Stimulated activated CD4-positive, alpha-beta T cell treated with anti-CD3 and anti-CD28 coated beads, TNF-alpha, amount 100 ng/mL, for 48 hours (primary cell): Measurements from ENCODE around the gene C19orf12.

Experiments used
- DNase-seq, 3 donors: peaks; one replicate each; pipeline ENCODE4 v3.0.0-alpha.2; 2020; ENCODE audit warnings: low read depth in 3 of 3

C19orf12 gene

DNA sequence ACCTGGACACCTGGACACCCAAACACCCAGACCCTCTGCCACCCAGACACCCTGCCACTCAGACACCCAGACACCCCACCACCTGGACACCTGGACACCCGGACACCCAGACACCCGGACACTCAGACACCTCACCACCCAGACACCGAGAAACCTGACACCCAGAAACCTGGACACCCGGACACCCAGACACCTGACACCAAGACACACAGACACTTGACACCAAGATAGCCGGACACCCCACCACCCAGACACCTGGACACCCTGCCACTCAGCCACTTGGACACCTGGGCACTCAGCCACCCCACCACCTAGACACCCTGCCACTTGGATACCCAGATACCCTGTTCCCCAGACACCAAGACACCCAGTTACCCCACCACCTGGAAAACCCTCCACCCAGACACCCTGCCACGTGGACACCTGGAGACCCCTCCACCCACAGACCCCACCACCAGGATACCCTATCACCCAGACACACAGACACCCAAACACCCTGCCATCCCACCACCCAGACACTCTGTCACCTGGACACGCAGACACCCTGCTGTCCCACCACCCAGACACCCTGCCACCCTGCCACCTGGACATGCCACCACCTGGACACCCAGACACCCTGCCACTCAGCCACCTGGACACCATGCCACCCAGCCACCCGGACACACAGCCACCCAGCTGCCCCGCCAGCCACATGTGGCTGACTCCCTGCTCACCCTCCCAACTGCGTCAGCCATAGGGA, 17.4 kb downstream of the C19orf12 start:
- no peak for DNase-seq

DNA sequence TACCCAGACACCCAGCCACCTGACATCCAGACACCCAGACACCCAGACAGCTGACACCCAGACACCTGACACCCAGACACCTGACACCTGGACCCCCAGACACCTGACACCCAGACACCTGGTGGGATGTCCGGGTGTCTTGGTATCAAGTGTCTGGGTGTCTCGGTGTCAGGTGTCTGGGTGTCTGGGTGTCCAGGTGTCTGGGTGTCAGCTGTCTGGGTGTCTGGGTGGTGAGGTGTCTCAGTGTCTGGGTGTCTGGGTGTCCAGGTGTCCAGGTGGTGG, 18.6 kb downstream of the C19orf12 start:
- DNase-seq, result no peak

DNA sequence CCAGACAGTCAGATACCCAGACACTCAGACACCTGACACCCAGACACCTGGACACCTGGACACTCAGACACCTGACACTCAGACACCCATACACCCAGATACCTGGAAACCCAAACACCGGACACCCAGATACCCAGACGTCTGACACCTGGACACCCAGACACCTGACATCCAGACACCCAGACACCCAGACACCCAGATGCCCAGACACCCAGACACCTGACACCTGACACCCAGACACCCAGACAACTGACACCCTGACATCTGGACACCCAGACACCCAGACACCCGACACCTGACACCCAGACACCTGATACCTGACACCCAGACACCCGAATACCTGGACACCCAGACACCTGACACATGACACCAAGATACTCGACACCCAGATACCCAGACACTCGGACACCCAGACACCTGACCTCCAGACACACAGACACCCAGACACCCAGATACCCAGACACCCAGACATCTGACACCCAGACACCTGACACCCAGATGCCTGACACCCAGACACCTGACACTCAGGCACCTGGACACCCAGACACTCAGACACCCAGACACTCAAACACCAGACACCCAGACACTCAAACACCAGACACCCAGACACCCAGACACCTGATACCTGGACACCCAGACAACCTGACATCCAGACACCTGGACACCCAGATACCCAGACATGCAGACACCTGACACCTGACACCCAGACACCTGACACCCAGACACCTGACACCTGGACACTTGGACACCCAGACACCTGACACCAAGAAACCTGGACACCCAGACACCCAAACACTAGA, 19.1 kb downstream of the C19orf12 start:
- DNase-seq, result no peak

DNA sequence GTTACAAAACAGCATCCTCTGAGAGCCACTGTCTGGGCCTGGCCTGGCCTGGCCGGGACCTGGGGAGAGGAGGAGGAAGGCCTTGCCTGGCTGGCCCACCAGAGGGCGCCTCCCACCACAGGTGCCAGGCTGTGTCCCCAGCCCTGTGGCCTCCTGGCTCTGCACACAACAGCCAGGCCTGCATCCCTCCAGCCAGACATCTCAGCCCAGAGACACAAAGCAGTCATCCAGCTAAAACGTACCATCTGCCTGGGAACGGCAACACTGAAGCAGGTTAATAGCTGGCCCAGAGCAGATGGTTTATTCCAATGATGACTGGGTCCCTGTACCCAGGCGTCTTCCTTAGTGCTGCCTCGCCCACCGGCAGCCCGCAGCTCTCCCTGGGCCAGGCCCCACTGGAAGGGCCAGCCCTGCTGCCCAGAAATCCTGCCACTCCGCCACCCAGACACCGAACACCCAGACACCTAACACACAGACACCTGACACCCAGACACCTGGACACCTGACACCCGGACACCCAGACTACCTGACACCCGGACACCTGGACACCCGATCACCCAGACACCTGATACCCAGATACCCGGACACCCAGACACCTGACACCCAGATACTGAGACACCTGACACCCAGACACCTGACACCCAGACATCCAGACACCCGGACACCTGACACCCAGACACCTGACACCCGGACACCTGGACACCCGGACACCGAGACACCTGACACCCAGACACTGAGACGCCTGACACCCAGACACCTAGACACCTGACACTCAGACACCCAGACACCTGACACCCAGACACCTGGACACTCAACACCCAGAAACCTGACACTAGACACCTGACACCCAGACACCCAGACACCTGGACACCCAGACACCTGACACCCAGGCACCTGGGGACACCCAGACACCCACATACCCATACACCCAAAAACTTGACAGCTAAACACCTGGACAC, 20.1 kb downstream of the C19orf12 start:
- DNase-seq, result peak; percentile 69 to 78 (median 70)

DNA sequence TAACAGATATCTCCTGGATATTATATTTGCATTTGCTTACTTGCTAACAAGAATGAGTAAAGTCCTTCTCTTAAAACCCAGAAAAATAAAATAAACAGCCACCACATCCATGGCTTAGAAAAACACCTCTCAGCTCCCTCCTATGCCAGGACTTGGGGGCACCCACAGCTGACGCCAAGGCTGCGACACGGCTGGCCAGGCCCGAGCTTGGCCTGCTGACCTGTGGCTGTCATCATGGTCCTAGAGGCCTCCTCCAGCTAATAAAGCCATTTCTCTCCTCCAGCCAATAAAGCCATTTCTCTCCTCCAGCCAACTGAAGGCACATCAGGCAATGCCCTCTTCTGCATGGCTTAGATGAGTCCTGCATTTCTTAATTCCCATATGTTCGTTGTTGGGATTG, 20.9 kb downstream of the C19orf12 start:
- no peak for DNase-seq

DNA sequence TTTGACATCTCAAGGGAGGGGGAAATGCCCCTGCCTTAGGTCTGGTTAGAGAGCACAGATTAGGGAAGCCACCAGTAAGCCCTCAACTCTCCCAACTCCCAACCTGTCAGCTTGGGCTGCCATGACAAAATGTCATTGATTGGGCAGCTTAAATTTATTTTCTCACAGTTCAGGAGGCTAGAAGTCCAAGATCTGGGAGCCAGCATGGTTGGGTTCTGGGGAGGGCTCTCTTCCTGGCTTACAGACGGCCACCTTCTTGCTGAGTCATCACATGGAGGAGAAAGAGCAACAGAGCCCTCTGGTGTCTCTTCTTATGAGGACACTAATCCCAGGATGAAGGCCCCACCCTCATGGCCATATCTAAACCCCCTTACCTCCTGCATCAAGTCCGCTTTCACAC, 24.2 kb downstream of the C19orf12 start:
- DNase-seq, result peak in 1 of 3 donors; percentile 34

DNA sequence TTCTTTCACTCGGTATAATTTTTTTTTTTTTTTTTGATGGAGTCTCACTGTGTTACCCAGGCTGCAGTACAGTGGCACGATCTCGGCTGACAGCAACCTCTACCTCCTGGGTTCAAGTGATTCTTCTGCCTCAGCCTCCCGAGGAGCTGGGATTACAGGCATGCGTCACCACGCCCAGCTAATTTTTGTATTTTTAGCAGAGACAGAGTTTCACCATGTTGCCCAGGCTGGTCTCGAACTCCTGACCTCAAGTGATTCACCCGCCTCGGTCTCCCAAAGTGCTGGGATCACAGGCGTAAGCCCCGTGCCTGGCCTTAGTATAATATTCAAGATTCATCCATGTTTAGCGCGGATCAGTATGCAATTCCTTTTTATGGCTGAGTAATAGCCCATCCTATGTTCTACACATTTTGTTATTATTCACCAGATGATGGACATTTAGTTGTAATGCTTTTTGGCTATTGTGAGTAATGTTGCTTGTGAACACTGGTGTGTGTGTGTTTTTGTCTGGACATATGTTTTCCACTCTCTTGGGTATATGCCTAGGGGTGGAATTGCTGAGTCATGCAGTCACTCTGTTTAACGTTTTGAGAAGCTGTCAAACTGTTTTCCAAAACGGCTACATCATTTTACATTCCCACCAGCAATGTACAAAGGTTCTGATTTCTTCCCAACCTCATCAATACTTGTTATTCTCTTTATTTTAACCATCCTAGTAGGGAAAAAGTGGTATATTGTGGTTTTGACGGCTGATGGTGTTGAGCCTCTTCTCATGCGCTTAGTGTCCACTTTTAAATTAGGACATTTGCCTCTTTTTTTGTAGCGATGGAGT, 26.9 kb downstream of the C19orf12 start:
- no peak for DNase-seq

DNA sequence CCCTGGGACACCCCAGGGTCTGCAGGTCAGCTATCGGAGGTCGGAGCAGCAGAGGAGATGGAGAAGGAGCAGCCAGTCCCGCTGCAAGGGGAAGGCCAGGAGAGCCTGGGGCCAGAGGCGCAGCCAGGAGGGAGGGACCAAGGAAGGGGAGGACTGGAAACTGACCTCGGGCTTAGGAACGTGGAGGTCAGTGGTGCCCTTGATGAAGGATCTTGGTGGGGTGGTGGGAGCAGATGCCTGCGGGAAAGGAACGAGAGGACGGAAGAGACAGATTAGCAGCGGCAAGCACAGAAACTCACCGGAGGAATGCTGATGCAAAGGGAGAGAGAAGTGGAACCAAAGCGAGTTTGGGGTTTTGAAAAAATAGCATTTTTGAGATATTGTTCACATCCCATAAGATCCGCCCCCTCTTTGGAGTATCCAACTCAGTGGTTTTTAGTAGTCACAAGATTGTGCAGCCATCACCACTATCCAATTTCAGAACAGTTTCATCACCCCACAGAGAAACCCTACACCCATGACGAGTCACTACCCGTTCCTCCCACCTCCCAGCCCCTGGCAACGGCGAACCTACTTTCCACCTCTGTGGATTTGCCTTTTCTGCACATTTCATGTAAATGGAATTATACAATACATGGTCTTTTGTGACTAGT, 27.7 kb downstream of the C19orf12 start:
- DNase-seq, result peak in 2 of 3 donors; percentile 41 to 65

DNA sequence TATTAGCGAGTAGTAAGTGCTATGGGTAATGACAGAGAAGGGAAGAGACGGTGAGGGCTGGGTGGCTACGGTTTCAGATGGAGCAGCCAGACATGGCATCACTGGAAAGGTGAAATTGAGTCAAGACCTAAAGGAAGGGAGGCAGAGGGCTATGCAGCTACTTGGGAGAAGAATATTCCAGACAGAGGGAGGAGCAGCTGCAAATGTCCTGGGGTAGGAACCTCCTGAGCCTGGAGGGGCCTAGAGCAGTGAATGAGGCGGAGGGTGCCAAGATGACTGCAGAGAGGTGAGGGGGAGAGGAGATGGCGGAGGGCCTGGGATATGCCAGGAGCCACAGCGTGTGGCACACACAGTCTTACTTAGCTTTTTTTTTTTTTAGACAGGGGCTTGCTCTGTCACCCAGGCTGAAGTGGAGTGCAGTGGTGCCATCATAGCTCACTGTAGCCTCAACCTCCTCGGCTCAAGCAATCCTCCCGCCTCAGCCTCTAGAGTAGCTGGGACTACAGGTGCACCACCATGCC, 28.7 kb downstream of the C19orf12 start:
- DNase-seq, result no peak

DNA sequence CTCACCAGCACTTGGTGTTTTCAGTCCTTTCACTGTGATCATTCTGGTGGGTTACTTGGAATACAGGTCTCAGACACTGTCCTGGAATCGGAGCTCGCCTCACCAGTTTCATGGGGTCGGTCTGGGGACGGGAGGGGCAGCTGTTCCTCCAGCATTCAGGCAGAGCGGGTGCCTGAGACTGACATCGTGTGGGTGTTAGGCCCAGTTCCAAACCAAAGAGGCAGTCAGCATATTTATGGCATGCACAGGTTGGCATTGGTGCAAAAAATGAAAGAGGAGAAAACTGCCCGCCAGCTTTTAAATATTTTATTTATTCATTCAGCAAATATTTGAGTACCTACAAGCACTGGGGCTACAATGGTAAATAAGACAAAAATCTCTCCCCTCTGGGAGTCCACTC, 29.7 kb downstream of the C19orf12 start:
- no peak for DNase-seq

DNA sequence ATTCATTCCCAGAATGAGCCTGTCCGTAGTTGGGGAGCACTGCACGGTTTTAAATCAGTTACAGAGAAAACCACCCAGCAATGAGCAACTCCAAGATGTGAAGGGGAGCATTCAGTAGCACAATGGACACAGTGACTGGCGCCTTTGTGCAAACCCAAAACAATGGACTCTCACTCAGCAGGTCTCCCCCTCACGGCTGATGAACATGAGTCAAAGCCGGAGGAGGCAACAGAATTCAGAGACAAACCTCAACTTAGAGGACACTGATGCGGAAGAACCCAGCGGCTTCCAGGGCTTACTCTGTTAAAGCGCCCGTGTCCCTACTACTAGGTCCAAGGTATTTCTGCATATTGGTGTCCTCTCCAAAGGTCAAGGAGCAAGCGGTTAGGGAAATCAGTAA, 32.1 kb downstream of the C19orf12 start:
- DNase-seq, result no peak

DNA sequence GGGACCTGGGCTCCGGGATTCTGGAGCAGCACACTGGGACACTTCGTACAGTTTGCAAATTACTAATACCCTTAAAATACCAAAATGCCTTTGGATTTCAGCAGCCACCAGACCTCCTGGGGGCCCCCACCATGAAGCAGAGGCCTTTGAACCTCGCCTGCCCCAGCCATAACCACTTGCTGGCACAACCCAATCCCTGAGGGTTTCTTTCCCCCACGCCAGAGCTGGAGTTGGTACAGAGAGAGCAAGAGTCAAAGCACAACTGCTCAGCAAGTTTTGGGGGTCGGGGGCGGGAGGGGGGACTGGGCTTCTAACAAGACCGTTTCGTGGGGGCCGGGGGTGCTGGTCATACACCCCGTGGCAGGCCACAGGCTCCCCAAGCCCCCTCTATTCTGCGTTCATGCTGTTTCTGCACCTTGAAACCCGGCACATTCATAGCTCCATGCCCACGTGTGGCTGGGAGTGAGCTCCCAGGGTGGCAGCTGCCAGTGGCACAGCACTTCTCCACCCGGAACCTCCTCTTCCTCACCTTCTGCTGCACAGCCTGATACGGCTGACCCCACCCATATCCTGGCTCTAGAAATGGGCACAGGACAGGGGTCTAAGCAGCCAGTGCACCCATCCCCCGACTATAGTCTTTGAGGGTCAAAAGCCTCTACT, 32.7 kb downstream of the C19orf12 start:
- no peak for DNase-seq

DNA sequence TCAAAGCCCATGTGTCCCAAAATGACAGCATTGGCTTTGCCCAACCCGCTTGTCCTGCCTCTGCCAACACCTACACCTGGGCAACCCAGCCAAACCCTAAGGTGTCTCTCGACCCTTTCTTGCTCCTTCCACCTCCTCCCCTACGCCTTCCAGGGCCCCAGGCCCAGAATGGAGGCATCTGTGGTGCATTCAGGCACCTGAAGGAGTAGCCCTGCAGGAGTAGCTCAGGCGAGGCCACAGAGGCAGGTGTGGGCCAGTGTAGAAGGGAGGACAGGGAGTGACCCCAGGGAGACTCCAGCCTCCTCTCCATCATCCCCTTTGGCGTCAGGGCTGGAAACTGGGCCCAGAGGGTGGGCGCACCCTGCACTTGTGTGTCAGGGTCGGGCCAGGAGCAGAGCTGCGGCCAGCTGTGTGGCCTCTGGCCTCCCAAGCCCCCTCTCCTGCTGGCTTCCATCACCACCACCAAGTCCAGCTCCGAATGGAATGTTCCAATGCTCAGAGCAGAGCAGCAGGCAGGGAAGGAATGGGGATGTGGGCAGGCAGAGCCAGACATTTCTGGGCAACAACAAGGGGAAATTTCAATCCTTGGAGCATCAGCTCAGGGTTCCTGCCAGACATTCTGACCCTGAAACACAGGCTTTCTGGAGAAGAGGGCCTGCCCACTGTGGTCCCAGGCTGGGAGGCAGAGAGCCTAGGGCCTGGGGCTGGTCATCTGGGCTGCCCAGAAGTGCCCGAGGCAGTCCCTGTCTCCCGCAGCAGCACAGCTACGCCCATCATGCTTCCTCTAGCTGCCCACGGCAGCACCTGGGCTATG, 33.4 kb downstream of the C19orf12 start:
- no peak for DNase-seq

DNA sequence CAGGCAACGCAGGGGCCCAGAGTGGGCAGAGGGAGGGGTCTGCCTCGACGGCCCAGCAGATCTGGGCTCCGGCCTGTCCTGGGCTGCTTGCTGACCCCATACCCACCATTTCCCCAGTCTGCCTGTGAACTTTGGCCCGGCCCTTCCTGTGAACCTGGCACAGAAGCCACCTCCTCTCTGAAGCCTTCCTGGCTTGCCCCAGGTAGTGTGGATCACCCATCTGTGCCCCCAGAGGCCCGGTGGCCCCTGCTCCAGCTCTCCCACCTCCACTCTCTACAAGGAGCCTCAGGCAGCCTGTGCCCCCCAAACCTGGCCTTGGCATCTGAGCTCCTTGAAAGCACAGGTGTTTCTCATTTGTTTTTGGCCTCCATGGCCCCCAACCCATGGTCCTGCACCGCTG, 34.1 kb downstream of the C19orf12 start:
- no peak for DNase-seq

DNA sequence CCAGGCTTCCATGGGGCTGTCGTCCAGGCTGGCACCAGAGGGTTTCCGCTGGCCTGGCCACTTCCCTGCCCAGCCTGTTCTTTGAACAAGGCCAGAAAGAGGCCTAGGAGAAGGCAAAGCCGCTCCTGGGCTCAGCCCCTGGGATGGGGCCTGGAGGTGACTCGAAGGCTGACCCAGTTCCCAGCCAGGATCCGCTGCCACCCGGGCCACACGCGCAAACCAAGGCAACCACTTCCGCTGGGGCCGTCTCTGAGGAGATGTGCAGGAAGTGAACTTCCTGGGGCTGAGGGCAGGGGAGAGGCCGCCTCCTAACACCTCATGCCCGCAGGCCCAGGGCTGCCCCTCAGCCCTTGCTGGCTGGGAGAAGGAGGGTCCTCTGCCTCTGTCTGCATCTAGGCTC, 34.6 kb downstream of the C19orf12 start:
- DNase-seq, result peak; percentile 68 to 78 (median 71)

DNA sequence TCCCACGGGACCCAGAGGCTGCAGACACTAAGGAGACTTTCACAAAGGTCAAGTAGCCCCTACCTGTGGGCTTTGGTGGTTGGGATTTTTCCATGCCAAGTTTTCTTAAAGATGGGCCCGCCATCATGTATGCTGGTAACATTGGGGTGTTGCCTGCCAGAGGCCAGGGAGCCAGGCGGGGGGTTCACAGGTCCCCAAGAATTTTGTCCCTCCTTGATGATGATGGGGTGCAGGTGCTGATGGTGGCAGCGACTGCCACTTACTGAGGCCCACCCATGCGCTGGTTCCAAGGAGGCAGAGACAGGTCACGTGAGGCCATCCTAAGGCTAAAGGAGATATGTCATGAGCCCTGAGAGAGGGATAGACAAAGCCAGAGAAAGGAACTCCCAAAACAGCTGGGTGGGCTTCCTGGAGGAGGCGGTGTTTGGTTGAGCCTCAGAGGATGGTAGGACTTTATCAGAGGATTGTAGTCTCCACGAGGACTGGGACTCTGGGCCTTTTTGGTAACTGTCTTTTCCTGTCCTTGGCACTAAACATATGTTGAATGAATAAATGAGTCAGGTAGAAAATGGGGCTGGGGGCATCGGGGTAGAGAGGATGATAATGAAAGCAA, 35.4 kb downstream of the C19orf12 start:
- no peak for DNase-seq

DNA sequence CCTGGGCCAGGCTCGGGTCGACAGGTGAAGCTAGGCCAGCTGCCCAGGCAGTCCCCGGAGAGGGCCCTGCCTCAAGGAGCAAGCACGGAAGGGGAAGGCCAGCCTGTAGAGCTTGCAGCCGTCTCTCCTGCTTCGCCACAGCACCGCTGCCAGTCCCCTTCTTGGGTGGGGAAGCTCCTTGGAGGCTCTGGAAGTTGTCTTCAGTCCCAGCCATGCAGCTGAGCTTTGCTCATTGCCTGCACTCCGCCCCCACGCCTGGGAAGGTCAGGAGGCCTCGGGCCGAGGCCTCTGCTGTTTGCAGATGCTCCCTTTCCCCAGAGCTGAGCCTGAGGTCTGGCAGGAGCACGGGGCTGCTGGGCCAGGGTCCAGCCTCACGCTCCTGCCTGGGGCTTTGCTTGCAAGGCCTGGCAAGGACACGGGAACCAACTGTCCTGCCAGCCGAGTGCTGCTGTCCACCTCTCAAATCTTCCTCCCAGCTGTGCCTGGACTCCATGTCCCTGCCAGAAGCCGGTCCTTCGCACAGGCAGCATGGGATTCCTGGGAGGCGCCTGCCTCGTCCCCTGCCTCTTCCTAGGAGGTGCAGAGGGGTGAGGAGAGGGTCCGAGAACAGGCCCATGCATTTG, 36.5 kb downstream of the C19orf12 start:
- DNase-seq, result no peak
